HEK293 (cell line): ENCODE results near the gene PHETA2.

ENCODE experiments used
- CTCF ChIA-PET: fragments of 350-600 bp; formaldehyde crosslinking; extraction: SDS; loops from one replicate; lab custom pipeline; 2021; ENCODE audit warnings: antibody characterized with exemption; lab: Yijun Ruan, JAX
- POLR2A ChIA-PET: fragments of 300-600 bp; formaldehyde crosslinking; extraction: SDS; loops from one replicate; lab custom pipeline; 2020; ENCODE audit warnings: antibody characterized with exemption, inconsistent platforms; lab: Yijun Ruan, JAX
- H3K27ac ChIP-seq: fragments of 200-500 bp; sonication (Bioruptor generic); 2 replicates; pipeline ENCODE4 v1.5.1; 2014; ENCODE audit warnings: low read depth, low read length, control low read depth, inconsistent platforms; ENCODE audit errors: extremely low read depth
- H3K36me3 ChIP-seq, 2 experiments: fragments of 200-500 bp in 1 of 2; sonication (Bioruptor generic) in 1 of 2; 1 replicate in 1 of 2; 2 replicates in 1 of 2; pipeline ENCODE4 v1.5.1; 2014 to 2017; ENCODE audit warnings: inconsistent platforms in 2 of 2, low read length in 2 of 2; ENCODE audit not compliant: control insufficient read depth in 2 of 2, insufficient read depth in 1 of 2
- H3K4me1 ChIP-seq: fragments of 200-500 bp; sonication (Bioruptor generic); 2 replicates; pipeline ENCODE4 v1.5.1; 2014; ENCODE audit warnings: mild to moderate bottlenecking, low read length, inconsistent platforms; ENCODE audit not compliant: control insufficient read depth, insufficient read depth
- H3K4me3 ChIP-seq: 2 replicates; pipeline ENCODE4 v1.5.1; 2011; ENCODE audit warnings: low read depth, mild to moderate bottlenecking, control low read depth, low read length, moderate library complexity
- H3K9me3 ChIP-seq: fragments of 200-500 bp; sonication (Bioruptor generic); 2 replicates; pipeline ENCODE4 v1.5.1; 2014; ENCODE audit warnings: low read depth, low read length, inconsistent platforms; ENCODE audit not compliant: control insufficient read depth, insufficient read depth
- ELK4 ChIP-seq: IDR thresholded peaks from 2 replicates; pipeline ENCODE4 v1.6.1; 2011; ENCODE audit warnings: mild to moderate bottlenecking, low read depth, low read length, borderline replicate concordance
- GFI1B ChIP-seq: fragments of 450-650 bp; formaldehyde crosslinking; IDR thresholded peaks from 2 replicates; pipeline ENCODE4 v1.5.1; 2016; ENCODE audit warnings: missing biosample characterization, missing genetic modification characterization
- GLI2 ChIP-seq: fragments of 450-650 bp; formaldehyde crosslinking; IDR thresholded peaks from 2 replicates; pipeline ENCODE4; 2017; ENCODE audit warnings: missing biosample characterization, missing genetic modification characterization, low read depth, borderline replicate concordance
- GLIS1 ChIP-seq: fragments of 450-650 bp; formaldehyde crosslinking; IDR thresholded peaks from 2 replicates; pipeline ENCODE4 v1.5.1; 2016; ENCODE audit warnings: missing biosample characterization, missing genetic modification characterization
- INSM2 ChIP-seq: fragments of 450-650 bp; formaldehyde crosslinking; IDR thresholded peaks from 2 replicates; pipeline ENCODE4 v1.5.1; 2016; ENCODE audit warnings: missing biosample characterization, missing genetic modification characterization
- KLF17 ChIP-seq: fragments of 450-650 bp; formaldehyde crosslinking; IDR thresholded peaks from 2 replicates; pipeline ENCODE4 v1.5.1; 2016; ENCODE audit warnings: missing biosample characterization, missing genetic modification characterization
- KLF9 ChIP-seq: fragments of 450-650 bp; formaldehyde crosslinking; IDR thresholded peaks from 2 replicates; pipeline ENCODE4 v1.5.1; 2016; ENCODE audit warnings: missing biosample characterization, missing genetic modification characterization, low read depth
- MYNN ChIP-seq: fragments of 450-650 bp; formaldehyde crosslinking; IDR thresholded peaks from 2 replicates; pipeline ENCODE4 v1.5.1; 2016; ENCODE audit warnings: missing biosample characterization, missing genetic modification characterization, borderline replicate concordance
- SP3 ChIP-seq: fragments of 450-650 bp; formaldehyde crosslinking; IDR thresholded peaks from 2 replicates; pipeline ENCODE4 v1.5.1; 2016; ENCODE audit warnings: missing biosample characterization, missing genetic modification characterization
- ZFP41 ChIP-seq: fragments of 450-650 bp; formaldehyde crosslinking; IDR thresholded peaks from 2 replicates; pipeline ENCODE4 v1.5.1; 2016; ENCODE audit warnings: missing biosample characterization, missing genetic modification characterization, borderline replicate concordance
- ZNF10 ChIP-seq: fragments of 450-650 bp; formaldehyde crosslinking; IDR thresholded peaks from 2 replicates; pipeline ENCODE4 v1.5.1; 2017; ENCODE audit warnings: missing biosample characterization, missing genetic modification characterization
- ZNF202 ChIP-seq: fragments of 450-650 bp; formaldehyde crosslinking; IDR thresholded peaks from 2 replicates; pipeline ENCODE4 v1.5.1; 2016; ENCODE audit warnings: missing biosample characterization, missing genetic modification characterization, borderline replicate concordance
- ZNF23 ChIP-seq: fragments of 450-650 bp; formaldehyde crosslinking; IDR thresholded peaks from 2 replicates; pipeline ENCODE4 v1.5.1; 2016; ENCODE audit warnings: missing biosample characterization, missing genetic modification characterization, borderline replicate concordance
- ZNF292 ChIP-seq: fragments of 450-650 bp; formaldehyde crosslinking; IDR thresholded peaks from 2 replicates; pipeline ENCODE4 v1.5.1; 2016; ENCODE audit warnings: low read depth, missing biosample characterization, missing genetic modification characterization, borderline replicate concordance
- ZNF324 ChIP-seq: fragments of 450-650 bp; formaldehyde crosslinking; IDR thresholded peaks from 2 replicates; pipeline ENCODE4 v1.5.1; 2016; ENCODE audit warnings: missing biosample characterization, missing genetic modification characterization
- ZNF362 ChIP-seq: fragments of 450-650 bp; formaldehyde crosslinking; IDR thresholded peaks from 2 replicates; pipeline ENCODE4 v1.5.1; 2016; ENCODE audit warnings: missing biosample characterization, missing genetic modification characterization
- ZNF37A ChIP-seq: fragments of 450-650 bp; IDR thresholded peaks from 2 replicates; pipeline ENCODE4 v1.5.1; 2018; ENCODE audit warnings: missing biosample characterization, missing genetic modification characterization
- ZNF404 ChIP-seq: fragments of 450-650 bp; formaldehyde crosslinking; IDR thresholded peaks from 2 replicates; pipeline ENCODE4 v1.5.1; 2017; ENCODE audit warnings: missing biosample characterization, missing genetic modification characterization
- ZNF513 ChIP-seq: fragments of 450-650 bp; IDR thresholded peaks from 2 replicates; pipeline ENCODE4 v1.5.1; 2018; ENCODE audit warnings: missing biosample characterization, missing genetic modification characterization

The PHETA2 gene

GRCh38 chr22:42066126-42066761 is 7.8 kb upstream of the PHETA2 start (continued):
- TF ChIP-seq INSM2 (no peak), ZNF23 (no peak), ZNF324 (tag by site-specific recombination) (no peak), ZNF362 (tag by site-specific recombination) (no peak), ZNF37A (tag by site-specific recombination) (no peak), KLF17 (tag by site-specific recombination) (no peak)

- no peaks in the 10 kb centered on the region for H3K9me3 ChIP-seq
- no peak for TF ChIP-seq ZNF202 (tag by site-specific recombination)
- no peak for TF ChIP-seq GLIS1 (tag by site-specific recombination)
- no peak for TF ChIP-seq ELK4
- TF ChIP-seq SP3 (tag by site-specific recombination), result no peak
- TF ChIP-seq ZFP41, result no peak
- no peak for TF ChIP-seq GLI2 (tag by site-specific recombination)
- TF ChIP-seq GFI1B (tag by site-specific recombination), result no peak
- H3K27ac ChIP-seq, result no peak overlapping the region
- peaks cover 2% of the 10 kb centered on the region; the same call in 1 of the 2 replicates for H3K4me1 ChIP-seq
- H3K4me3 ChIP-seq, result no peak overlapping the region
- POLR2A ChIA-PET, result interaction anchor here (0.8 kb wide), 1 partner anchor 29 kb away, joined by 3 read pairs; no protein-coding TSS in a partner anchor
- H3K36me3 ChIP-seq, result peaks cover 4 to 65% of the 10 kb centered on the region in 2 experiments; a peak in 2 of 3 replicates
- CTCF ChIA-PET, result interaction anchor here (0.7 kb wide), 1 partner anchor 141 kb away, joined by 3 read pairs; no protein-coding TSS in a partner anchor
These were observed 7.1 kb upstream of the PHETA2 start for GRCh38 chr22:42066937-42067336.

- peaks cover 4 to 57% of the 10 kb centered on the region in 2 experiments; a peak in 2 of 3 replicates for H3K36me3 ChIP-seq
- H3K4me1 ChIP-seq, result peaks cover 2% of the 10 kb centered on the region; the same call in 1 of the 2 replicates
- no peak overlapping the region for H3K4me3 ChIP-seq
- CTCF ChIA-PET, result interaction anchor here (1.3 kb wide), 1 partner anchor 43 kb away, joined by 3 read pairs; no protein-coding TSS in a partner anchor
- POLR2A ChIA-PET, result no interaction called here
- no peak overlapping the region for H3K27ac ChIP-seq
- TF ChIP-seq KLF9 (tag by site-specific recombination) (no peak), ZNF404 (tag by site-specific recombination) (no peak), ZNF10 (no peak), ZNF513 (tag by site-specific recombination) (no peak), MYNN (no peak), ZNF292 (tag by site-specific recombination) (no peak)
- no peaks in the 10 kb centered on the region for H3K9me3 ChIP-seq
These were observed 6.3 kb upstream of the PHETA2 start for GRCh38 chr22:42067671-42068251.
